Neural cell (in vitro differentiated cells): ENCODE results near the gene ATPAF1. TPM values are rescaled to one million over a fixed set of nuclear protein-coding genes. Genes with fewer than 3 reads are reported as not detected.

Experiments
- H2AFZ ChIP-seq: fragments of 200-600, 300-800 bp; sonication (generic), shearing (Covaris generic); 2 replicates; pipeline ENCODE4 v1.6.0; 2014; ENCODE audit warnings: low read depth, mild to moderate bottlenecking, antibody characterized with exemption, low read length, moderate library complexity
- H3F3A ChIP-seq: fragments of 200-600 bp; shearing (Covaris generic); 2 replicates; pipeline ENCODE4 v1.6.1; 2016; ENCODE audit warnings: mild to moderate bottlenecking, moderate library complexity, mixed read lengths, antibody characterized with exemption, low read length; ENCODE audit not compliant: insufficient read depth, poor library complexity, severe bottlenecking
- H3K27ac ChIP-seq: fragments of 200-600, 300-800 bp; sonication (generic), shearing (Covaris generic); 2 replicates; pipeline ENCODE4 v1.5.1; 2014; ENCODE audit warnings: mild to moderate bottlenecking, low read length, moderate library complexity
- H3K27me3 ChIP-seq: fragments of 300-800, 200-600 bp; sonication (generic), shearing (Covaris generic); 2 replicates; pipeline ENCODE4 v1.6.0; 2014; ENCODE audit warnings: mild to moderate bottlenecking, low read depth, low read length, moderate library complexity; ENCODE audit not compliant: insufficient read depth
- H3K36me3 ChIP-seq: fragments of 300-800, 200-600 bp; sonication (generic), shearing (Covaris generic); 2 replicates; pipeline ENCODE4 v1.5.1; 2014; ENCODE audit warnings: mild to moderate bottlenecking, antibody characterized with exemption, low read length, moderate library complexity; ENCODE audit not compliant: insufficient read depth
- H3K4me2 ChIP-seq: fragments of 300-800, 200-600 bp; sonication (generic), shearing (Covaris generic); 2 replicates; pipeline ENCODE4 v1.6.0; 2014; ENCODE audit warnings: mild to moderate bottlenecking, low read length
- H3K4me3 ChIP-seq: fragments of 300-800, 200-600 bp; sonication (generic), shearing (Covaris generic); 2 replicates; pipeline ENCODE4 v1.5.1; 2014; ENCODE audit warnings: mild to moderate bottlenecking, low read length, moderate library complexity
- H3K79me2 ChIP-seq: fragments of 200-600 bp; shearing (Covaris generic); replicated peaks from 2 replicates; pipeline ENCODE4 v1.6.0; 2014; ENCODE audit warnings: mild to moderate bottlenecking, low read length, moderate library complexity; ENCODE audit not compliant: insufficient read depth
- H3K9ac ChIP-seq: fragments of 300-800, 200-600 bp; sonication (generic), shearing (Covaris generic); 2 replicates; pipeline ENCODE4 v1.6.1; 2016; ENCODE audit warnings: mild to moderate bottlenecking, low read length, mixed read lengths
- H3K9me2 ChIP-seq: fragments of 200-600 bp; shearing (Covaris generic); 2 replicates; pipeline ENCODE4 v1.6.1; 2016; ENCODE audit warnings: mild to moderate bottlenecking, low read length, mixed read lengths; ENCODE audit not compliant: insufficient read depth
- H3K9me3 ChIP-seq: fragments of 200-600, 300-800 bp; sonication (generic), shearing (Covaris generic); 2 replicates; pipeline ENCODE4 v1.6.1; 2016; ENCODE audit warnings: mild to moderate bottlenecking, mixed run types, low read length, moderate library complexity, mixed read lengths
- H4K20me1 ChIP-seq: fragments of 200-600 bp; shearing (Covaris generic); 2 replicates; pipeline ENCODE4 v1.6.1; 2016; ENCODE audit warnings: mild to moderate bottlenecking, mixed run types; ENCODE audit not compliant: insufficient read depth
- EP300 ChIP-seq: fragments of 450-650 bp; conservative IDR thresholded peaks from 2 replicates; pipeline ENCODE4 v1.6.1; 2014; ENCODE audit warnings: antibody characterized with exemption, mild to moderate bottlenecking, moderate library complexity; ENCODE audit not compliant: poor library complexity, severe bottlenecking
- EZH2 ChIP-seq: fragments of 200-600, 300-800 bp; shearing (Covaris generic), sonication (generic); IDR thresholded peaks from 2 replicates; pipeline ENCODE4 v1.6.1; 2014; ENCODE audit warnings: antibody characterized with exemption, low read length, borderline replicate concordance, mild to moderate bottlenecking; ENCODE audit not compliant: insufficient read depth, poor library complexity, severe bottlenecking
- MXI1 ChIP-seq: fragments of 450-650 bp; conservative IDR thresholded peaks from 2 replicates; pipeline ENCODE4 v1.6.1; 2014; ENCODE audit warnings: antibody characterized with exemption, mild to moderate bottlenecking; ENCODE audit not compliant: poor library complexity, severe bottlenecking
- POLR2AphosphoS5 ChIP-seq: IDR thresholded peaks from 2 replicates; pipeline ENCODE4 v1.6.1; 2012
- RAD21 ChIP-seq: fragments of 450-650 bp; conservative IDR thresholded peaks from 2 replicates; pipeline ENCODE4 v1.6.1; 2014; ENCODE audit warnings: antibody characterized with exemption, mild to moderate bottlenecking, moderate library complexity
- SMC3 ChIP-seq: fragments of 450-650 bp; conservative IDR thresholded peaks from 2 replicates; pipeline ENCODE4 v1.6.1; 2014; ENCODE audit warnings: antibody characterized with exemption, mild to moderate bottlenecking, moderate library complexity; ENCODE audit not compliant: poor library complexity
- TAF1 ChIP-seq: IDR thresholded peaks from 2 replicates; pipeline ENCODE4 v1.6.1; 2012; ENCODE audit warnings: low read depth
- polyA plus RNA-seq: library from polyadenylated mRNA; depleted of rRNA; stranded (reverse); fragments of >200 nt; gene quantifications from 2 replicates; pipeline ENCODE4 v1.2.3, GENCODE V29; 2014
- TF ChIP-seq, protein P1 (sequence below): IDR thresholded peaks from 2 replicates; pipeline ENCODE4 v1.6.1; 2012; ENCODE audit warnings: borderline replicate concordance
- TF ChIP-seq, protein P2 (sequence below): fragments of 450-650 bp; IDR thresholded peaks from 2 replicates; pipeline ENCODE4 v1.5.1; 2014; ENCODE audit warnings: antibody characterized with exemption, mild to moderate bottlenecking, moderate library complexity; ENCODE audit not compliant: poor library complexity, severe bottlenecking

Gene ATPAF1
- polyA plus RNA-seq, 1 donor from 2014 or later: 80.7 TPM

DNA sequence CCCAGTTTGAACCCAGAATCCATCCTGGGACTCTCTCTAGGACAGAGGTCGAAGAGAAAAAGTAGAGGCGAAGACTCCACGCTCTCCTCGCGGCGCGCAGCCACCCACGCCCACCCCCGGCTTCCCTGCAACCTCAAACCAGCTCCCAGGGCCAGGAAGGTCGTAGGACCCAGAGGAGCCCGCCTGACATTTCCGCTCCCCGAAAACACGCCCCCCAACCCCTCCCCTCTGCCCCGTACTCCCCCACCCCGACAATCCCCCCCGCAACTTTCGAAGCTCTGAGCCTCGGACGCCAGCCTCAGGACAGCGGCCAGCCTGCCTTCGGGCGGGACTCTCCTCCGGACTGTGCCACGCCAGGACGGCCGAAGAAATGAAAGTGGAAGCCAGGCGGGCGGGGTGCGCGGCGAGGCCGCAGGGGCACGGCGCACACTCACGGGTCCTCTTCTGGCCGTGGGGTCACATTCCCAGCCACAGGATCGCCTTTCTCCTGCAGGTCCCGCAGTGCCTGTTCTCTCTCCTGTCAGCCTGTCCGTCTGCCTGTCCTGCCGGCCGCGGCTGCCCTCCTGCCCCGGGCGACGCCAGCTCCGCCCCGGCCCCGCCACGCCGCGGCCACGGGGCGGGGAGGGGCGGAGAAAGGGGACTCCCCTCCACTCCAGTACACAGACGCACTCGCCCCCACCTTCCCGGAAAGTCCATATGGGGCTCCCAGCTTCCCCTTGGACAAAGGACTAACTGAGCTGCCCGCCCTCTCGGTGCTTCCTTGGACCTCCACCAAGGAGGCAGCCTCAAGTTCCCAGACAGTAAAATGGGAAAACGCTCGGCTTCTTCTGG, 51.7 kb downstream of the ATPAF1 start, which contains the start of gene MOB3C:
MOB3C (minus strand) TSS at position 535 of the 831 bp plus-strand sequence. CDS start 3,490 bp downstream, outside the sequence.
- no peak within 1 kb of the TSS for H2AFZ ChIP-seq
- H3K9me2 ChIP-seq: no peaks in the 10 kb centered on the region
- H3K27ac ChIP-seq: no peak within 1 kb of the TSS
- TF ChIP-seq POLR2AphosphoS5 (no peak), TAF1 (no peak), EP300 (no peak), EZH2 (no peak), MXI1 (no peak), SMC3 (no peak)
- TF ChIP-seq, protein P1, sequence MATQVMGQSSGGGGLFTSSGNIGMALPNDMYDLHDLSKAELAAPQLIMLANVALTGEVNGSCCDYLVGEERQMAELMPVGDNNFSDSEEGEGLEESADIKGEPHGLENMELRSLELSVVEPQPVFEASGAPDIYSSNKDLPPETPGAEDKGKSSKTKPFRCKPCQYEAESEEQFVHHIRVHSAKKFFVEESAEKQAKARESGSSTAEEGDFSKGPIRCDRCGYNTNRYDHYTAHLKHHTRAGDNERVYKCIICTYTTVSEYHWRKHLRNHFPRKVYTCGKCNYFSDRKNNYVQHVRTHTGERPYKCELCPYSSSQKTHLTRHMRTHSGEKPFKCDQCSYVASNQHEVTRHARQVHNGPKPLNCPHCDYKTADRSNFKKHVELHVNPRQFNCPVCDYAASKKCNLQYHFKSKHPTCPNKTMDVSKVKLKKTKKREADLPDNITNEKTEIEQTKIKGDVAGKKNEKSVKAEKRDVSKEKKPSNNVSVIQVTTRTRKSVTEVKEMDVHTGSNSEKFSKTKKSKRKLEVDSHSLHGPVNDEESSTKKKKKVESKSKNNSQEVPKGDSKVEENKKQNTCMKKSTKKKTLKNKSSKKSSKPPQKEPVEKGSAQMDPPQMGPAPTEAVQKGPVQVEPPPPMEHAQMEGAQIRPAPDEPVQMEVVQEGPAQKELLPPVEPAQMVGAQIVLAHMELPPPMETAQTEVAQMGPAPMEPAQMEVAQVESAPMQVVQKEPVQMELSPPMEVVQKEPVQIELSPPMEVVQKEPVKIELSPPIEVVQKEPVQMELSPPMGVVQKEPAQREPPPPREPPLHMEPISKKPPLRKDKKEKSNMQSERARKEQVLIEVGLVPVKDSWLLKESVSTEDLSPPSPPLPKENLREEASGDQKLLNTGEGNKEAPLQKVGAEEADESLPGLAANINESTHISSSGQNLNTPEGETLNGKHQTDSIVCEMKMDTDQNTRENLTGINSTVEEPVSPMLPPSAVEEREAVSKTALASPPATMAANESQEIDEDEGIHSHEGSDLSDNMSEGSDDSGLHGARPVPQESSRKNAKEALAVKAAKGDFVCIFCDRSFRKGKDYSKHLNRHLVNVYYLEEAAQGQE: no peak
- TF ChIP-seq, protein P2, sequence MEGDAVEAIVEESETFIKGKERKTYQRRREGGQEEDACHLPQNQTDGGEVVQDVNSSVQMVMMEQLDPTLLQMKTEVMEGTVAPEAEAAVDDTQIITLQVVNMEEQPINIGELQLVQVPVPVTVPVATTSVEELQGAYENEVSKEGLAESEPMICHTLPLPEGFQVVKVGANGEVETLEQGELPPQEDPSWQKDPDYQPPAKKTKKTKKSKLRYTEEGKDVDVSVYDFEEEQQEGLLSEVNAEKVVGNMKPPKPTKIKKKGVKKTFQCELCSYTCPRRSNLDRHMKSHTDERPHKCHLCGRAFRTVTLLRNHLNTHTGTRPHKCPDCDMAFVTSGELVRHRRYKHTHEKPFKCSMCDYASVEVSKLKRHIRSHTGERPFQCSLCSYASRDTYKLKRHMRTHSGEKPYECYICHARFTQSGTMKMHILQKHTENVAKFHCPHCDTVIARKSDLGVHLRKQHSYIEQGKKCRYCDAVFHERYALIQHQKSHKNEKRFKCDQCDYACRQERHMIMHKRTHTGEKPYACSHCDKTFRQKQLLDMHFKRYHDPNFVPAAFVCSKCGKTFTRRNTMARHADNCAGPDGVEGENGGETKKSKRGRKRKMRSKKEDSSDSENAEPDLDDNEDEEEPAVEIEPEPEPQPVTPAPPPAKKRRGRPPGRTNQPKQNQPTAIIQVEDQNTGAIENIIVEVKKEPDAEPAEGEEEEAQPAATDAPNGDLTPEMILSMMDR: no peak
- H3K4me3 ChIP-seq: peak within 1 kb of the TSS; percentile 68
- no peaks in the 10 kb centered on the region for H4K20me1 ChIP-seq
- peak within 1 kb of the TSS; percentile 38 for H3K9ac ChIP-seq
- H3K9me3 ChIP-seq: no peaks in the 10 kb centered on the region
- H3K4me2 ChIP-seq: no peak within 1 kb of the TSS
- no peaks in the 10 kb centered on the region for H3F3A ChIP-seq
- H3K36me3 ChIP-seq: no peaks in the 10 kb centered on the region
- H3K79me2 ChIP-seq: no peaks in the 10 kb centered on the region
- H3K27me3 ChIP-seq: peaks cover 21% of the 10 kb centered on the region

DNA sequence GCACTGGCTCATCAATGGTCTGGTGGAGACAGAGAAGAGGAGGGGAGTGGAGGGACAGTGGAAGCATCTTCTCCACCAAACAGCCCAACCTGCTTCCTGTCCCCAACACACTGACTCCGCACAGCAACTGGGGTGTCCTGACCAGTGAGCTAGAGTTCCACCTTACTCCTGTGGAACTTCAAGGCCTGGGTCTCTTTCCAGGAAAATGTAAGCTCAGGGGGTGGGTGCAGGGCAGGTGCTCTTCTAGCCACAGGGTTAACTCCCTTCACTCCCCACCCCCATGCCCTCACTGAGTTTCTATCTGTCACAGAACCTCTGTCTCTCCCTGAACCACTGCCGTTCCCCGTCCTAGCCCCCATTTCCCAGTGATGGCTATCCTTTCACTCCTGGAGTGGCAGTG, 52.4 kb downstream of the ATPAF1 start:
- H3K9me2 ChIP-seq: no peaks in the 10 kb centered on the region
- no peak overlapping the region for H3K27ac ChIP-seq
- no peak overlapping the region for H2AFZ ChIP-seq
- peaks cover 21% of the 10 kb centered on the region for H3K27me3 ChIP-seq
- H3F3A ChIP-seq: no peaks in the 10 kb centered on the region
- H3K9me3 ChIP-seq: no peaks in the 10 kb centered on the region
- no peaks in the 10 kb centered on the region for H3K79me2 ChIP-seq
- no peaks in the 10 kb centered on the region for H4K20me1 ChIP-seq
- no peaks in the 10 kb centered on the region for H3K36me3 ChIP-seq
- H3K4me3 ChIP-seq: peak overlapping the region; percentile 68
- no peak overlapping the region for H3K9ac ChIP-seq
- no peak overlapping the region for H3K4me2 ChIP-seq
- TF ChIP-seq, protein P1: no peak
- TF ChIP-seq EP300 (no peak), TAF1 (no peak), RAD21 (no peak), EZH2 (no peak), MXI1 (no peak)
- TF ChIP-seq, protein P2: no peak
